Skeletal muscle cell (primary cell): ENCODE measurements around the gene CEACAM16.
"Not testable (repeated sequence)": the region's sequence is repeated elsewhere in the genome, so short reads cannot be mapped to it uniquely, and the experiment has no call there.

Experiments used
- DNase-seq: peaks from one replicate; pipeline ENCODE4 v3.0.0-alpha.2; 2010; ENCODE audit warnings: low read depth
- H3K4me3 ChIP-seq: 2 replicates; pipeline ENCODE4 v1.5.1; 2011; ENCODE audit warnings: low read depth, mild to moderate bottlenecking, control low read depth, low read length, moderate library complexity

CEACAM16 gene

DNA sequence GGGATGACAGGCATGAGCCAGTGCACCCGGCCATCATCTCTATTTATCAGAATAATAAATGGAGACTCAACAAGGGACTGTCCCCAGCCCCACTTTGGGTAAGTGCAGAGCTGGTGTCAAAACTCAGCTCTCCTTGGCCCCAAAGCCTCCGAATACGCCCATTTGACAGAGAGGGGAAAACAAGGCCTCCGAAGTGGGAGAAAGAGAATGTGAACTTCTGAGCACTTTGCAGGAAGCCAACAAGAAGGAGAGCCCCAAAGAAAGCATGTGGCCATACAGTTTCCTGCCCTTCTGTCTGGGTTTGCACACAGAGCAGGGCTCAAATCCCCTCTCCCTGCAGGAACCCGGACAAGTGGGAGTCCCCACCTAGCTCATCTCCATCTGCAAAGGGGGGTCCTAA lies 1.6 kb downstream of the CEACAM16 start:
- H3K4me3 ChIP-seq: no peak overlapping the region
- DNase-seq: no peak

DNA sequence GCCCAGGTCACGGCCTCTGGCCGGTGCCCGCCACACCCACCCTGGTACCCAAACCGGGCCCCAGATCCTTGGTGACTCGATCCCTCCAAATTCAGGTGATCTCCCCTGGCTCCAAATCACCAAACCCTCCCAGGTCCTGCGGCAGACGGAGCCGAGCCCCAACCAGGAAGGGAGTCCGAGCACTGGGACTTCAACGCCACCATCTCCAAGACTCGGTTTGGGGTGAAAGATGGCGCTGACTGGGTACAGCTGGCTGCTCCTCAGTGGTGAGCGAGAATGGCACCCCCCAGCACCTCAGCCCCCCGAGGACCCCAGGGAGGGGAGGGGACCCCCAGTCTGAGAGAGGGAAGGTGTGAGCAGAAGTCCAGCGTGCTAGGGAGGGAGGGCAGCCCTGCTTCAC lies 2.3 kb downstream of the CEACAM16 start:
- no peak overlapping the region for H3K4me3 ChIP-seq
- DNase-seq: no peak

DNA sequence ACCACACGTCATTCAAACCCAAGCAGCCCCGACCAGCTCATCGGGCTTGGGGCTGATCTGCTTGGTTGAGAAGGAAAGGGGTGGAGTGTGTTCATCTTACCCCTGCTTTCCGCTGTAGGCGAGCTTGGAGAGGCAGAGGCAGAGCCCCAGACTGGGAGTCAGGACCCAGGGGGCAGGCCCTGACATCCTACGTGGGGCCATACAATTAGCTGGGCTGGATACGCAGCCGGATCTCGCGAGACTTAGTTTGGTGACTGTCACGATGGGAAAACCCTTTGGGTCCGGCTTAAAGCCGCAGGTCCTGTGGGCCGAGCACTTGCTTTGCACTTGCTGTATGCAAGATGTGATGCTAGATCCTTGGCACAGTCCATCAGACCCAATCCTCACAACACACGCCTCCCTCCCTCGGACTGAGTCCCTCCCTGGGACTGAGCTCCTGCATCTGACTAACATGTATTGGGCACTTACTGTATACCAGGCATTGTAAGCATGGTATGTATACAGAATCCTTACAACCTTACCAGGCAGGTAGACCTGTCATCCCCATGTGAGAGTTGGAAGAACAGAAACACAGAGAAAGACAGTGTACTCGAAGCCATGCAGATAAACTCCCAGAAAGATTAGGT lies 3.7 kb downstream of the CEACAM16 start:
- H3K4me3 ChIP-seq: no peak overlapping the region
- DNase-seq: no peak

DNA sequence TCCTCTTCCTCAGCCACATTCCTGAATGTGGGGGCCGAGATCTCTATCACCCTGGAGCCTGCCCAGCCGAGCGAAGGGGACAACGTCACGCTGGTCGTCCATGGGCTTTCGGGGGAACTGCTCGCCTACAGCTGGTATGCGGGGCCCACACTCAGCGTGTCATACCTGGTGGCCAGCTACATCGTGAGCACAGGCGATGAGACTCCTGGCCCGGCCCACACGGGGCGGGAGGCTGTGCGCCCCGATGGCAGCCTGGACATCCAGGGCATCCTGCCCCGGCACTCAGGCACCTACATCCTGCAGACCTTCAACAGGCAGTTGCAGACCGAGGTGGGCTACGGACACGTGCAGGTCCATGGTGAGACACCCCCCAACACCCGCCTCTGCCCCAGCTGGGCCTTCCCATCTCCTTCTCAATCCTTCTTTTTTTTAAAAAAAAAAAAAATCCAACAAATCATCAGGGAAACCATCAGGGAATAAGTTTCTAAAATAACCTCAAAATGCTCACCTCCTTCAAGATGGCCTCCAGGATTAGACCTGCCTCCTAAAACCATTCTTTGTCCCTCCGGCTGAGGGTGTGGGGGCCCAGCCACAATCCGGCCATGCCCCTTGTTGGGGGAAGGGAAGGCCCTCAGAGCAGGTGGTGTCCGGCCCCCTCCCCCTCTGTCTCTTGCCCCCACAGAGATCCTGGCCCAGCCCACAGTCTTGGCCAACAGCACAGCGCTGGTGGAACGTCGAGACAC lies 4.6 kb downstream of the CEACAM16 start:
- no peak for DNase-seq
- H3K4me3 ChIP-seq: no peak overlapping the region

DNA sequence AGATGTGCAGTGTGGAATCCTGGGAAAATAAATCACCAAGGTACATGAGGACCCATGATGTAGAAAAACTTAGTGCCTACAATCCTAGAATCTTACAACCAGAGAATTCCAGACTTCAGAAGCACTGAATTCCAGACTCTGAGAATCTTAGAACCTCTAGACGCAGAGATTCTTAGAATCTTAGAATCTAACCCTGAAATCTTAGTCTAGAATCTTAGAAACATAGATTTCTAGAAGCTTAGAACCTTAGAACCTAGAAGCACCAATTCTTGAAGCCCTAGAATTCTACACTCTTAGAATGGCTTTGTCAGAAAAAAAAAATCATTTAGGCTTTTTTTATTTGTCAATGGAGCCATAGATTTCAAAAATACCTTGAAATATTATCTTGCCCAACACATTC lies 6.0 kb downstream of the CEACAM16 start:
- no peak overlapping the region for H3K4me3 ChIP-seq
- no peak for DNase-seq

DNA sequence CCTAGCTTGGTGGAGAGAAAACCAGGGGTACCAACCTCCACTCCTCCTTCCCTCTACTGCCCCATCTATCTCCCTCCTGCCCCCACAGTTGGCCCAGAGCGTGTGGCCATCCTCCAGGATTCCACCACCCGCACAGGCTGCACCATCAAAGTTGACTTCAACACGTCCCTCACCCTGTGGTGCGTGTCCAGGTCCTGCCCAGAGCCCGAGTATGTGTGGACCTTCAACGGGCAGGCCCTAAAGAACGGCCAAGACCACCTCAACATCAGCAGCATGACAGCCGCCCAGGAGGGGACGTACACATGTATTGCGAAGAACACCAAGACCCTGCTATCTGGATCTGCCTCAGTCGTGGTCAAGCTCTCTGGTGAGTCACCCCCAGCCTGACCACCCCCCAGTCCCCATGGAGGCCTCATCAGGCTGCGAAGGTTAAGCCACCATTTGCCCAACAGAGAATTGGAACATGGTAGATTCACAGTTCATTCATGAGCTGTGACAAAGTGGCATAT lies 6.6 kb downstream of the CEACAM16 start:
- no peak for DNase-seq
- no peak overlapping the region for H3K4me3 ChIP-seq

DNA sequence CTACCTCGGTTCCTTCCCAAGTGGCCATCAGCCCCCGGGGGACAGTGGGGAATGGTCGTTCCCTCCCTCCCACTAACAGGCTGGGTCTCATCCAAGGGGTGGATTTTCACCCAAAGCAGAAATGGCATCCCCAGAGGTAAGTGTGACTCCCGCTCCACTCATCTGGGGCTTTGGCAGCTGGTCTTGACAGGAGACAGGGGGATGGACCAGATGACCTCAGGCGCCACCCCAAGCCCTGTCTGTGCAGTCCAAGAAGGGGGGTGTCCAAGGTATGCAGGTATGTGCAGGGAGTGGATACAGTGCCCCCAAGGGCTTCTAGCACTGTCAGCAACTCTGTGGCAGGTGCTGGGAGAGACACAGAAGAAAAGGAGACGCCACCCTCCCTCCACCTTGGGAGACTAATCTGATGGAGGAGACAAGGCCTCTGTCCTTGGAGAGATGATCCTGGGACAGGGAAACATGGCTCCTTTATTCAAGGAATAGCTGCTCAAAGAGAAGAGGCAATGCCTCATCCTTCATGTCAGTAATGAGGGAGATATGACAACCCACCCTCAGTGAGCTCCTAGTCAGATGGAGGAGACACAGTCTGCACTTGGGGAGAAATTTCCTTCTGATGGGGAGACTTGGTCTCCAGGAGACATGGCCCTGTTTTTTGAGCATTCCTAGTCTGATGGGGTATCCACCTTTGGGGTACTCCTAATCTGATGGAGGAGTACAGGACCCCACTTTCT lies 7.7 kb downstream of the CEACAM16 start:
- no peak for DNase-seq
- H3K4me3 ChIP-seq: no peak overlapping the region

DNA sequence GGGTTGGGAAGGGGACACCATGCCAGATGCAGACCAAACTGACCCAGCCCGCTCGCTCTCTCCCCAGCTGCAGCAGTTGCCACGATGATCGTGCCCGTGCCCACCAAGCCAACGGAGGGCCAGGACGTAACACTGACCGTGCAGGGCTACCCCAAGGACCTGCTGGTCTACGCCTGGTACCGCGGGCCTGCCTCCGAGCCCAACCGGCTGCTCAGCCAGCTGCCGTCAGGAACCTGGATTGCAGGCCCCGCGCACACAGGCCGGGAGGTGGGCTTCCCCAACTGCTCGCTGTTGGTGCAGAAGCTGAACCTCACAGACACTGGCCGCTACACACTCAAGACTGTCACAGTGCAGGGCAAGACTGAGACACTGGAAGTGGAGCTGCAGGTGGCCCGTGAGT lies 8.8 kb downstream of the CEACAM16 start:
- DNase-seq: no peak
- no peak overlapping the region for H3K4me3 ChIP-seq

DNA sequence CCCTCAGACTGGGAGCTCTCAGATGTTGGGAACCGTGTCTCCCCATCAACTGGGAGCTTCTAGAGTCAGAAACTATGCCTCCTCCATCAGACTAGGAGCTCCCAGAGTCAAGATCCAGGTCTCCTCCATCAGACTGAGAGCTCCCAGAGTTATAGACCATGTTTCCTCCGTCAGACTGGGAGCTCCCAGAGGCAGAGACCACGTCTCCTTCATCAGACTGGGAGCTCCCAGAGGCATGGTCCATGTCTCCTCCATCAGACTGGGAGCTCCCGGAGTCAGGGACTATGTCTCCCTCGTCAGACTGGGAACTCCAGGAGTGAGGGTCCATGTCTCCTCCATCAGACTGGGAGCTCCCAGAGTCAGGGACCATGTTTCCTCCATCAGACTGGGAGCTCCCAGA lies 10.0 kb downstream of the CEACAM16 start:
- DNase-seq: no peak
- no peak overlapping the region for H3K4me3 ChIP-seq

DNA sequence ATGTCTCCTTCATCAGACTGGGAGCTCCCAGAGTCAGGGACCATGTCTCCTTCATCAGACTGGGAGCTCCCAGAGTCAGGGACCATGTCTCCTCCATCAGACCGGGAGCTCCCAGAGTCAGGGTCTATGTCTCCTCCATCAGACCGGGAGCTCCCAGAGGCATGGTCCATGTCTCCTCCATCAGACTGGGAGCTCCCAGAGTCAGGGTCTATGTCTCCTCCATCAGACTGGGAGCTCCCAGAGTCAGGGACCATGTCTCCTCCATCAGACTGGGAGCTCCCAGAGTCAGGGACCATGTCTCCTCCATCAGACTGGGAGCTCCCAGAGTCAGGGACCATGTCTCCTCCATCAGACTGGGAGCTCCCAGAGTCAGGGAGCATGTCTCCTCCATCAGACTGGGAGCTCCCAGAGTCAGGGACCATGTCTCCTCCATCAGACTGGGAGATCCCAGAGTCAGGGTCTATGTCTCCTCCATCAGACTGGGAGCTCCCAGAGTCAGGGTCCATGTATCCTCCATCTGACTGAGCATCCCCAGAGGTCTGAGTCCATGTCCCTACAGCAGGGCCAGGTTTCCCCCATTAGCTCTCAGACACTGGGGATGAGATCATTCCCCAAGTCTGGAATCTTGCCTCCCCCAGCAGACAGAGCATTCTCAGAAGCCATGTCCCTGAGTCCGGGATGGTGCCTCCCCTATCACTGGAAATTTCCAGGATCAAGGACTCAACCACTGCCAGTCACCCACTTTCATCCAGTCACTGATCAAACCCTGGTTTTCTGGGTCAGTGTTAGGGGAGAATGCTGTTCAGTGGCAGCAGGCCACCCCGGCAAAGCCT lies 10.7 kb downstream of the CEACAM16 start:
- DNase-seq, H3K4me3 ChIP-seq: not testable (repeated sequence)

DNA sequence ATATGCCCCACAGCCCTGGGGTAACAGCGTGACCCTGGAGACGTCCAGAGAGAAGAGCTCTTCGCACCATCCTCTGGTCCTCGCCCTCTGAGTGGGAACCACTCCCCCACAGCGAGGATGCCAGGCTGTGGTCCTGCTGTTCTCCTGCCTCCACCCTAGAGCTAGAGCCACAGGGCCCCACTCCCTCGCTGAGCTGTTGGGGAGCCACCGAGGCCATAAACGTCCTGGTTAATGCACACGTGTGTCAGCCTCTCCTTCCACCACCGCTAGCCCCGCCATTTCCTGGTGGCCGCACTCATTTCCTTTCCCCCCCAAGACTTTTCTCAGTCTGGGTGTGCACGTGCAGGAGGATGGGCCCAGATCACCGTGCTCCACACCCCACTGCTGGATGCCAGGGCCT lies 11.5 kb downstream of the CEACAM16 start:
- H3K4me3 ChIP-seq: no peak overlapping the region
- no peak for DNase-seq

DNA sequence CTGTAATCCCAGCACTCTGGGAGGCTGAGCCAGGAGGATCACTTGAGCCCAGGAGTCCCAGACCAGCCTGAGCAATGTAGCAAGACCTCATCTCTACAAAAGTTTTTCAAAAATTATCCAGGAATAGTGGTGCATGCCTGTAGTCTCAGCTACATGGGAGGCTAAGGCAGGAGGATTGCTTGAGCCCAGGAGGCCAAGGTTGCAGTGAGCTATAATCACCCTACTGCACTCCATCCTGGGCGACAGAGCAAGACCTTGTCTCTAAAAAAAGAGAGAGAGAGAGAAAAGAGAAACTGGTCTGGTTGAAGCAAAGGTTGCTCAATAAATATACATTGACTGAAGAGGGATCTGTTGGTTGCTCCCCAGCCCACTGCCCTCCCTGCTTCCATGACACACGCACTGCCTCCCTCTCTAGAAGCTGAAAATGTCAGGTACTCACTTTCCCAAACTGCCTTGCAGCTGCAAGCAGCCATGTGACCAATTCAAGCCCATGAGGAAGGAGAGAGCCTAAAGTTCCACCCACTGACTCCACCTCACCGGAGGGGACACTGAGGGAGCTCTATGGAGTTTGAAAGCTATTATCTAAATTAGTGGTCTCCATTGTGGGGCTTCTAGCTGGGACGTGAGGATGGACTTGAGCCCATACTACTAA lies 14.0 kb downstream of the CEACAM16 start:
- DNase-seq: no peak
- H3K4me3 ChIP-seq: no peak overlapping the region

DNA sequence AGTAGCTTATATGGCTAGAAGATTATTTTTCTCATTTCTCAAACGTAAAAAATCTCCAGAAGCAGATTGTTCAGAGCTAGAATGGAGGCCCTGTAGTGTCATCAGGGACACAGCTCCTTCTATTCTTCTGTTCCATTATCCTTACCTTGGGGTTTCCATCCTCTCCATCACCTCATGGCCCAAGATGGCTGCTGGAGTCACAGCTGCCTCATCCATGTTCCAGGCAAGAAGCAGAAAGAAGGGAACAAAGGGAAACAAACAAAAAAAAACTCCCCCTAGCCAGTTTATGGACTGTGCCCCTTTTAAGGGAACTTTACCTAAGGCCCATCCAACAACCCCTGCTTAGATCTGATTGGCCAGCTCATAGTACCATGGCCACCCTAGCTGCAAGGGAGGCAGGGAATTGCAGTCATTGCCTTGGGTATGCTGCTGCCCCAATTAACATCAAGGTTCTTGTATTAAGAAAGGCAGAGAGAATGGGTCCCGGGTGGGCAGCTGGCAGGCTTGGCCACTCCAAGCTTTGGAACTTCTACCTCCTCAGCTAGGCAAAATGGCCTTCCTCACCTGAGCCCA lies 15.7 kb downstream of the CEACAM16 start:
- H3K4me3 ChIP-seq: no peak overlapping the region
- no peak for DNase-seq

DNA sequence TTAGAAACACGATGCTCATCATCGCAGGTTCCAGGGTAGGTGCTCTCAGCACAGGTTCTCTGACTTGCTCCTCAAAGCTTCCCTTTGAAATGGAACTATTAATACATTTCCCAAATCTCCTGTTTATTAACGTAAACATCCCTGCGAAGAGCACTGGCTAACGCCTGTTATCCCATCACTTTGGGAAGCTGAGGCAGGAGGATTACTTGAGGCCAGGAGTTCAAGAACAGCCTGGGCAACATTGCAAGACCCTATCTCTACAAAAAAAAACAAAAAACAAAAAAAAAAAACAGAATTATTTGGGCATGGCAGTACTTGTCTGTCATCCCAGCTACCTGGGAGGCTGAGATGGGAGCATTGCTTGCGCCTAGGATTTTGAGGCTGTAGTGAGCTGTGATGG lies 18.7 kb downstream of the CEACAM16 start:
- no peak for DNase-seq
- no peak overlapping the region for H3K4me3 ChIP-seq

DNA sequence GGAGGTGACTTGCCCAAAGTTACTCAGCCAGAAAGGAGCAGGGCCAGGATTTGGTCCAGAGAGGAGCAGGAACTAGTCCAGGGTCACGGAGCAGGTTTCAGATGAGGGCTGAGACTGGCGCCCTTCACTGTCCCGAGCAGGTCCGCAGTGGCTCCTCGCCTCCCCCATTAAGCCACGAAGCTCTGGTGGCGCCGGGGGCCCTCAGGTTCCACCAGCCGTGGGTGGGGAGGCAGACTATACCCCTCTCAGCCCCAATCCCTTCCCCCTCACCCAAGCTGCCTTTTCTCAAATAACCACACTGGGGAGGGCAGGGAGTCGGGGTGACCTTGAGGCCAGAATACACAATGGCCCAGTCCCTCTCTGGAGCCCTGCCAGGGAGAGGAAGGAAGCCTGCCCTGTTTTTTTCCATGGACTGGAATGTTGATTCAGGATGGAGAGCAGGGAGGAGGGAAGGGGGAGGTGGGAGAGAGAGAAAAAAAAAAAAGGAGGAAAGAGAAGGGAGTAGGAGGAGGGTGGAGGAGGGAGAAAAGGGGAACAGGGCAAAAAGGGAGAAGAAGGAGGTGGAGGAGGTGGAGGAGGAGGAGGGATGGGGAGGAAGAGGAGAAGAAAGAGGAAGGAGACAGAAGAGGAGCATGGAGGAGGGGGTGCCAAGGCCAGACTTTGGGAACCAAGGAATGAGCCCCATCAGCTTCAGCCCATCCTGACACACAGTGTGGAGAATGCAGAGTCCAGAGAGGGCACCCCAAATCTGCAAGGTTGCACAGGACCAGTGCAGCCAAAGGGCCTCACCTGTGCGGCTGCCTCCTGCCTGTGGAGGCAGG lies 19.7 kb downstream of the CEACAM16 start:
- DNase-seq: no peak
- no peak overlapping the region for H3K4me3 ChIP-seq

DNA sequence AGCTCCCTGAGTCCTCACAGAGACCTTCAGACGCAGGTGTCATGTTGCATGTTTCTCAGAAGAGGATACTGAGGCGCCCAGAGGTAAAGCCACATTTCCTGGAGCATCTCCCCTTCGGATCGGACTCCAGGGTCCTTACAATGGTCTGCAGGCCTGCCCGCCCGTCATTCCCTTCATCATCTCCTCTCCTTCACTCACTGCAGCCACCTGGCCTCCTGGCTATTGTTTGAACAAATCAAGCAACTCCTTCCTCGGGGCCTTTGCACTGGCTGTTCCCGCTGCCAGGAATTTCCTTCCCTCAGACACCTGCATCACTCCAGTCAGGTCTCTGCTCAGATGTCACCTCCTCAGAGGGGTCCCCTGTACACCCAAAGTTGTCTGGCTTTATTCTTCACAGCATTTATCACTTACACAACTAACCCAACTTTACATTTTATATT lies 20.3 kb downstream of the CEACAM16 start:
- no peak for DNase-seq
- H3K4me3 ChIP-seq: no peak overlapping the region

DNA sequence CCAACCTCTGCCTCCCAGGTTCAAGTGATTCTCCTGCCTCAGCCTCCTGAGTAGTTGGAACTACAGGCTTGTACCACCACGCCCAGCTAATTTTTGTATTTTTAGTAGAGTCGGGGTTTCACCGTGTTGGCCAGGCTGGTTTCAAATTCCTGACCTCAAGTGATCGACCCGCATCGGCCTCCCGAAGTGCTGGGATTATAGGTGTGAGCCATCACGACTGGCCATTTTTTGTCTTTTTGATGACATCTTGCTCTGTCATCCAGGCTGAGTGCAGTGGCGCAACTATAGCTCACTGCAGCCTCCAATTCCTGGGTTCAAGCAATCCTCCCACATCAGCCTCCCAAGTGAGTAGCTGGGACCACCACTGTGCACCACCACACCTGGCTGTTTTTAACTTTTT lies 21.4 kb downstream of the CEACAM16 start:
- not testable (repeated sequence) for H3K4me3 ChIP-seq, DNase-seq

DNA sequence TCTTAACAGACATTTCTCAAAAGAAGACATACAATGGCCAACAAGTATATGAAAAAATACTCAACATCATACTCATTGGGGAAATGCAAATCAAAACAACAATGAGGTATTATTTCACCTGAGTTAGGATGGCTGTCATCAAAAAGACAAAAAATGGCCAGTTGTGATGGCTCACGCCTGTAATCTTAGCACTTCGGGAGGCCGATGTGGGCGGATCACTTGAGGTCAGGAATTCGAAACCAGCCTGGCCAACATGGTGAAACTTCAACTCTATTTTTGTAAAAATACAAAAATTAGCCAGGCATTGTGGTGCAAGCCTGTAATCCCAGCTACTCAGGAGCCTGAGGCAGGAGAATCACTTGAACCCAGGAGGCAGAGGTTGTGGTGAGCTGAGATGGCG lies 22.0 kb downstream of the CEACAM16 start:
- H3K4me3 ChIP-seq: no peak overlapping the region
- no peak for DNase-seq
